Upper lobe of left lung (tissue), 4 donors: Measurements from ENCODE around the gene SCN1B.

Experiments used
- CTCF ChIP-seq, 6 experiments: fragments of 450-650 bp in 4 of 6; fragments of 200-600 bp in 2 of 6; sonication (generic) in 2 of 6; IDR thresholded peaks; one replicate each; pipeline ENCODE4 v1.5.1; 2016 to 2019; ENCODE audit warnings: antibody characterized with exemption in 6 of 6
- POLR2A ChIP-seq, 4 donors: fragments of 450-650 bp; IDR thresholded peaks; one replicate each; pipeline ENCODE4 v1.5.1; 2016 to 2017; ENCODE audit warnings: antibody characterized with exemption in 4 of 4, mild to moderate bottlenecking in 2 of 4

- TF ChIP-seq CTCF (IDR thresholded peaks at IDR 0.05) (no peak), POLR2A (IDR thresholded peaks at IDR 0.05) (no peak)
Observed at GRCh38 chr19:35086455-35086854, 56.2 kb downstream of the SCN1B start.
